IPS-NIHi11 (cell line): ENCODE results near the gene THAP4.
"Not testable (repeated sequence)": the region's sequence is repeated elsewhere in the genome, so short reads cannot be mapped to it uniquely, and the experiment has no call there.

Experiments
- DNase-seq: peaks from one replicate; pipeline ENCODE4 v3.0.0; 2012; ENCODE audit warnings: mixed read lengths, low spot score

Gene THAP4

DNA sequence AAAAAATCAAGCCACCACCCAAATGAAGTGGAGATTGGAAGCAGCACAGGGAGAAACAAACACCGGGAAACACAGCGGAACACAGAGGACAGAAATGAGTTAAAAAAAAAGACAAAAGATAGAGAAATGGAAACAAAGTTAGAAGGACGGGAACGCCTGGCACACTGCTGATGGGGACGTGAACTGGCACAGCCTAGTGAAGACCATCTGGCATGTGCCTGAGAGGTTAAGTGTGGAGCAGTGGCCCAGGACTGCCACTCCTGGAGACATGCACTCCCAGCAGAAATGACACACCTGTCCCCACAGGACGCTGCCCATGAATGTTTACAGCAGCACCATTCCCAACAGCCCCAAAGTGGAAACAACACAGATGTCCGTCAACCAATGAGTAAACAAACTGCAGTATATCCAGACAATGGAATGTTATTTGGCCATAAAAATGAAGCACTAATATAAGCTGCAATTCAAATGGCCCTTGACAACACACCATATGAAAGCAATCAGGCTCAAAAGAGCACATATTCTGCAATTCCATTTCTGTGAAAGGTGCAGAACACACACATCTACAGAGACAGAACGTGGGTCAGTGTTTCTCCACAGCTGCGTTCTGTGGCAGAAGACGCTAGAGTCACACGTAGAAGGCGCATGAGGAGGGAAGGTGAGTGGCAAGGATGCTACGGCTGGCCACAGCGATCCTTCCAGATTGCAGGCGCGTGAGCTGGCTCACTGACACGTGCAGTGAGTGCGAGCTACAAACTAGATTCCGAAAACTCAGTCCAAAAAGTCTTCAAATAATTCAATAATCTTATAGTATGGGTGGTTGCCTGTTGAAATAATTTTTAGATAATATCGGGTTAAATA, 24.6 kb downstream of the THAP4 start:
- no peak for DNase-seq

DNA sequence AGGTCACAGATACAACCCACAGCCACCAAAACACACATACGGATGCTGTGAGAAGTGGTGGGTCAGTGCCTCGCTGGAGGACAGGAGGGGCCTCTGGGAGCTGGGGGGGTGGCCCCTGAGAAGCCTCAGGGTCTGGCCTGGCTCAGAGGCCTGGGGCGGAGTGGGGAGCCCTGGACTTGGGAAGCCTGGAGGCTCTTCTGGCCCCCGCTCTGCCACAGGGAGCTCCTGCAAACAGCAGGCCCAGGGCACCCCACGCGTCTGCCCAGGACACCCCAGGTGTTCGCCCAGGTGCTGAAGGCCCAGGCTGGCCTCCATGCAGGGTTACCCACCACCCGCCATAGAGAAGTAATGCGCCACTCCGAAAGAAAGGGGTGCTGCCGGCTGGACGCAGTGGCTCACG, 25.9 kb downstream of the THAP4 start:
- DNase-seq = no peak

GRCh38 chr2:241609859-241610793, 26.8 kb downstream of the THAP4 start:
- DNase-seq = peak; percentile 97

- DNase-seq = no peak
These were observed 28.1 kb downstream of the THAP4 start for GRCh38 chr2:241608881-241609280.

DNA sequence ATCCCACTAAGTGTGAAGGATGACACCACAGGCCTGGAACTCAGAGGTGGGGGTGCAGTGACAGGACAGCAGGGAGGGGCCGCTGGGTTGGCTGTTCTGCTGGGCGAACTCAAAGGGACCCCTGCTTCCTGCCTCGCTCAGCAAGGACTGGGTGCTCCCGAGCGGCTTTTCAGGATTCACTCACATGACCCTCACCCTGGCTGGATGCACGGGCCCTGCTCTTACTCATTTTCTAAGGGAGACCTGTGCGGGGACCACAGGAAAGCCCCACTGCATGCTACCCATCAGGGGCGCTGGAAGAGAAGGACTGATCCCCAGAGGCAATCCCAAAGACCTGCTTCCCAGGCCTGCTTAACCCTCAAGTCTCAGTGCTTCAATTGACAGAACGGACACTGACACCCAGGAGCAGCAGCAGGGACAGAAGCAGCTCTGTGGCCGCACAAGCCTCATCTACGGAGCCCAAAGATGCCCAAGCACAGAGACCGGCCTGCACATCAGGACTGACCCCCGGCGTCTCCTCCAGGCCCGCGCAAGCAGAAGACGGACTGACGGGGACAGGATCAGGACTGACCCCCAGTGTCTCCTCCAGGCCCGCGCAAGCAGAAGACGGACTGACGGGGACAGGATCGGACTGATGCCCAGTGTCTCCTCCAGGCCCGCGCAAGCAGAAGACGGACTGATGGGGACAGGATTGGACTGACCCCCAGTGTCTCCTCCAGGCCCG, 29.6 kb downstream of the THAP4 start:
- no peak for DNase-seq

DNA sequence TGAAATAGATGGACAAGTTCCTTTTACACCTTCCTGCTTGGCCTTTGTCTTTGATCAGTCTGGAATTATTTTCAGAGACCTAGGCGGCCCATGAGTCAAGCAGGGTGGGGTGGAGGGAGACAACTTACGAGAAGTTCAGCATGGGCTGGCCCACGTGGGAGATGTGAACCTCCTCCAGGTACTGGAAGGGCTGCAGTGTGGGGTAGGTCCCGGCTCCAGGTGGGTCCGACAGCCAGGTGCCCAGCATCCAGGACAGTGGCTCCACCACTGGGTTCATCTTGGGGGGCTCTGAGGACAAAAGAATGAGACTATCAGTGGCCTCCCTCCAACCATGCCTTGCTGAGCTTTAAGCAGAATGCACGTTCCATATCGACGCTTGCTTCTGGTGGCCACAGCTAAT, 30.8 kb downstream of the THAP4 start:
- DNase-seq = no peak

GRCh38 chr2:241603686-241604085, 33.3 kb downstream of the THAP4 start:
- DNase-seq = no peak

DNA sequence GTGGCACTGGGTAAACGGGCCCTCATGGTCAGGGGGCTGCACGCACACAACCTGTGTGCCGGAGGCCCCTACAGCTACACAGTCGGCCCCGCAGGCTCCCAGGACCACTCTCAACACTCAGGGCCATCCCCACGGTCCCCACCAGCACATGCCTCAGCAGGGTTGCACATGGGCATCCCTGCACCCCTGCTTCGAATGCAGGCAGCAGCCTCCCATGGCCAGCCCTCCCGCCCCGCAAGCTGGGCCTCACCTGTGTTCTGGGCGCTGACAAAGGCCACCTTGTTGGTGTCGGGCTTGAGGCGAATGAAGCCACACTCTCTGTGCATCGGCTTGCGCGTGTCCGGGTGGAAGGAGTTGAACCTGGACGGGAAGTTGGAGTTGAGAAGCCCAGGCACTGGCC, 34.2 kb downstream of the THAP4 start:
- DNase-seq = no peak

- DNase-seq = no peak
These were observed 35.1 kb downstream of the THAP4 start for GRCh38 chr2:241601841-241602240.

GRCh38 chr2:241599615-241600014, 37.3 kb downstream of the THAP4 start:
- DNase-seq = no peak

DNA sequence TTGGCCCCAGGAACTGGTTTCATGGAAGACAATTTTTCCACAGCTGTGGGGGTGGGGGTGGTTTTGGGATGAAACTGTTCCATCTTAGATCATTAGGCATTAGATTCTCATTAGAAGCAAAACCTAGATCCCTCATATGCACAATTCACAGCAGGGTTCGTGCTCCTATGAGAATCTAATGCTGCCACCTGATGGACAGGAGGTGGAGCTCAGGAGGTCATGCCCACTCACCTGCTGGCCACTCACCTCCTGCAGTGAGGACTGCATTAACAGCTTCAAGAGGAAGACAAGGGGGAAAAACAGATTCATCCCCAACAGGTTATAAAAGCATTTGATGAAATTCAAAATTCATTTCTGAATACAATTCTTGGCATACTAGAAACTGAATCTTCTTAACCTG, 38.5 kb downstream of the THAP4 start:
- no peak for DNase-seq

GRCh38 chr2:241598061-241598460, 38.9 kb downstream of the THAP4 start:
- no peak for DNase-seq

DNA sequence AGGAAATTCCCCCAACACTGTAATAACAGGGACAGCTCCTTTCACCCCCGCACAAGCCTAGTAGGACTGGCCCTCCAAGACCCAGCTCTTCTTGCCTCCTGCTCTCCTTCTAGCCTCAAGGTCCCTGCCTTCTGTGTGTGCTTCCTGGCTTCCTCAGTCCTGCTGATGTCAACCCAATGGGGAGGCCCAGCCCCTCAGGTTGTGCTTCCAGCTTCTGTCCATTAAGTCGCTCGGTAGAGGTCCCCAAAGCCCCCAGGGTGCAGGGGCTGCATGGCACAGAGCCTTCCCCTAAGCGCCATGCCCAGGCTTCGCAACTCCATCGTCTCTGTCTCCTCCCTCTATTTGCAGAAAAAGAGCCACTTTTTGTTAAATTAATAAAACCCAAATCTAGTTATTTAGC, 39.4 kb downstream of the THAP4 start:
- no peak for DNase-seq

- peak; percentile 68 for DNase-seq
These were observed 41.3 kb downstream of the THAP4 start for GRCh38 chr2:241595600-241596140.

GRCh38 chr2:241593271-241593670, 43.7 kb downstream of the THAP4 start:
- DNase-seq = no peak

DNA sequence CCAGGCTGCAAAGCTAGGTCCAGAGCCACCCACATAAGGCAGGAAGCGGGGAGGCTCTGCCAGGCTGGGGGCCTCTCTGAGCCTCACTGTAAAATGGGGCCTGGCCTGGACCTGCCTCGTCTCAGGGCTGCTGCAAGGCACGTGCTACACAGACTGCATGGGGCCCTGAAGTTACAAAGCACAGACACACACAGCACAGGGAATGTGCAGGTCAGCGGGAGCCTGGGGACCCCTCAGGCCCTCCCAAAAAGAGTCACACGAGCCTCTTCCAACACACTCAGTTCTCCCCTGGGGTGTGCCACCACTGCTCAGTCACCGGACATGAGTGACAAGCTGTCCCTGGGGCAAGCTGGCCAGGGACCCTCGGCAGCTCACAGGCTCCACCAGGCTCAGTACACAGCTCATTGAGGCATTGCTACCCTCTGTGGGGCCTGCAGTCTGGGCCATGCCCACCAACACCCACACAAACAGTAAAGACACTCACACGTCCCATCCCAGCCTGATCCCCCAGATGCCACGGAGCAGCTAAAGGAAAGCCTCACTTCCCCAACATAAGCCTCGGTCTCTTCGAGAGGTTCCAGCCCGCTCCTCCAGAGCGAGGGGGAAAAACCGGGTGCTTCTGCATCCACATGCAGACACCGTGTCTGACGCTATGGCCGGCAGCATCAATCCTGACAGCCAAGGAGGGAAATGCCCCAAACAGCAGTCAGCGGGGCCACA, 44.7 kb downstream of the THAP4 start:
- no peak for DNase-seq

DNA sequence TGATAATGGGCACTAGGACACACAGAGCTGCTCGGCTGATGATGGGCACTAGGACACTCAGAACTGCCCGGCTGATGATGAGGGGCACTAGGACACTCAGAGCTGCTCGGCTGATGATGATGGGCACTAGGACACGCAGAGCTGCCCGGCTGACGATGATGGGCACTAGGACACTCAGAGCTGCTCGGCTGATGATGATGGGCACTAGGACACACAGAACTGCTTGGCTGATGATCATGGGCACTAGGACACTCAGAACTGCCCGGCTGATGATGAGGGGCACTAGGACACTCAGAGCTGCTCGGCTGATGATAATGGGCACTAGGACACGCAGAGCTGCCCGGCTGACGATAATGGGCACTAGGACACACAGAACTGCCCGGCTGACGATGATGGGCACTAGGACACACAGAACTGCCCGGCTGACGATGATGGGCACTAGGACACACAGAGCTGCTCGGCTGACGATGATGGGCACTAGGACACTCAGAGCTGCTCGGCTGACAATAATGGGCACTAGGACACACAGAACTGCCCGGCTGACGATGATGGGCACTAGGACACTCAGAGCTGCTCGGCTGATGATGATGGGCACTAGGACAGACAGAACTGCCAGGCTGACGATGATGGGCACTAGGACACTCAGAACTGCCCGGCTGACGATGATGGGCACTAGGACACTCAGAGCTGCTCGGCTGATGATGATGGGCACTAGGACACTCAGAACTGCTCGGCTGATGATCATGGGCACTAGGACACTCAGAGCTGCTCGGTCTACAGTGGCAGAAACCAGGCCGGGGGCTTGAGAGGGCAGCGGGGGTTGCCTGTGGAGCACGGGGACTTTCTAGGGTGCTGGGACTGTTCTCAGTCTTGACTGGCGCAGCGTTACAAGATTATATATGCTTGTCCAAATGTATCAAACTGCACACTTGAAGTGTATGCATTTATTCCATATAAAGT, 46.2 kb downstream of the THAP4 start:
- not testable (repeated sequence) for DNase-seq

DNA sequence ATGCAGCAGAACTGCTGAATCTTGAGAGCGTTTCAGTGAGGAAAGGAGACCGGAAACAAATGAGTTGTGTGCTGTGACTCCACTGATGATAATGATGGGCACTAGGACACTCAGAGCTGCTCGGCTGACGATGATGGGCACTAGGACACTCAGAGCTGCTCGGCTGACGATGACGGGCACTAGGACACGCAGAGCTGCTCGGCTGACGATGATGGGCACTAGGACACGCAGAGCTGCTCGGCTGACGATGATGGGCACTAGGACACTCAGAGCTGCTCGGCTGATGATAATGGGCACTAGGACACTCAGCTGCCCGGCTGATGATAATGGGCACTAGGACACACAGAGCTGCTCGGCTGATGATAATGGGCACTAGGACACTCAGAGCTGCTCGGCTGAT, 47.1 kb downstream of the THAP4 start:
- not testable (repeated sequence) for DNase-seq

- no peak for DNase-seq
These were observed 50.2 kb downstream of the THAP4 start for GRCh38 chr2:241586564-241587264.

DNA sequence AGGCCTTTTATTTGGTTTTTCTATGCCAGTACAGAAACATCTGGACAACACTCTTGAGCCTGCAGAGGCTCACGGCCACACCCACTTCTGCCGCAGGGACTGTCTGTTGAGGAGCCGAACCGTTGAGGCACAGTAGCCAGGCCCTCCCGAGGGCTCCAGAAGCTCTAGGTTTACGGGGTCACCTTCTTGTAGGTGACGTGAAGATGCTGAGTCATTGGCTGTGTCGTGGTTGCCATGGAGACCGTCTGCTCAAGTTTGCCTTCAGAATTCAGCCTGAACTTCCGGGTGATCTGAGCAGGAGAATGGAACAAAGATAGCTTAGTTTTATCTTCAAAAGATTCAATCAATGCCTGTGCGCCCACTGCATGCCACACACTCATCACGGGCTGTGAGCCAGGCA, 52.5 kb downstream of the THAP4 start:
- peak; percentile 64 for DNase-seq
